Fibroblast of pulmonary artery (primary cell): ENCODE measurements around the gene LCOR.

ENCODE experiments used
- DNase-seq: peaks from one replicate; pipeline ENCODE4 v3.0.0-alpha.2; 2010; ENCODE audit warnings: low read depth
- H3K4me3 ChIP-seq: replicated peaks from 2 replicates; pipeline ENCODE4 v1.5.1; 2011; ENCODE audit warnings: low read depth, mild to moderate bottlenecking, control low read depth, low read length, moderate library complexity
- CTCF ChIP-seq: IDR thresholded peaks from 2 replicates; pipeline ENCODE4 v1.5.1; 2011; ENCODE audit warnings: mild to moderate bottlenecking, control low read depth, low read length, inconsistent platforms; ENCODE audit errors: missing control alignments

Gene LCOR

DNA sequence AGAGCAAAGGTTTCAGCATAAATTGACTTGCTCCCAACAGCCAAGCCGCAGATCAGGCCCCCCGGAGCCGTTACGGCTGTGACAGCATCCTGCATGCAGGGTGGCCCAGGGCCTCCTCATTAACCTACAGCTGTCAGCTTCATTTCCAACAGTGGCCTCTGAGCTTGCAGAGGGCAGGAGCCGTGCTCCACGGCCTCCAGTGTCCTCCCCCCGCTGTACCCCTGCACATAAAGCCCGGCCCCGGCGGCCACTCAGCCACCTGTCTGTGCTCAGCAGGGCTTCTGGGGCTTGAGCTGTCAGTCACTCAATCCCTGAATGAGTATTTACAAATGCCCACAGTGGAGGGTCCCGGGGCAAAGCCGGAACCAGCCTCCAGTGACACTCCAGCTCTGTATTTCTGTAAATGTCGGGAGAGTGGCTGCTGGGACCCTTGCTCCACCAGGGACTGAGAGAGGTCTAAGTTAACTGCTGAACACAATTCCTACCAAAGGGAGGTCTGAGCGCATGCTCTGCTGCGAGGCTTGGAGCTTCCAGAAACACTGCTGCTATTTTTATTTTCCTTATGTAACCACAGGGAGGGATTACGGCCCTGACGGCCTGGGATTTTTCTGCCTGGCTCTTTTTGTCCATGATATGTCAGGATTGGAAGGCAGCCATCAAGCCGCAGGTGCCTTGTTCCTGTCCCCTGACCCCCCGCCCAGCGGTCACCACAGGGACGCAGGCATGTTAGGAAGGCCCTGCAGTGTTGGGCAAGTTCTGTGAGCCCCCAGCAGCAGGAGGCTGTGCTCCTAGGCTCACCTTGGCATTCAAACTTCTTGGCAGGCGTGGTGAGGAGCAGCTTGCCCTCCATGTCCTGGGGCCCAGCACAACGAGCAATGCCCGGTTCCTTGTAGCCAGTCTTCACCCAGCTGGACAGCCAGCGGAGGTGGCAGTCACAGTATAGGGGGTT, 188.6 kb downstream of the LCOR start:
- no peak overlapping the region for H3K4me3 ChIP-seq
- TF ChIP-seq CTCF = no peak
- no peak for DNase-seq

GRCh38 chr10:97022616-97023015, 190.5 kb downstream of the LCOR start:
- DNase-seq = no peak
- TF ChIP-seq CTCF = no peak
- no peak overlapping the region for H3K4me3 ChIP-seq

DNA sequence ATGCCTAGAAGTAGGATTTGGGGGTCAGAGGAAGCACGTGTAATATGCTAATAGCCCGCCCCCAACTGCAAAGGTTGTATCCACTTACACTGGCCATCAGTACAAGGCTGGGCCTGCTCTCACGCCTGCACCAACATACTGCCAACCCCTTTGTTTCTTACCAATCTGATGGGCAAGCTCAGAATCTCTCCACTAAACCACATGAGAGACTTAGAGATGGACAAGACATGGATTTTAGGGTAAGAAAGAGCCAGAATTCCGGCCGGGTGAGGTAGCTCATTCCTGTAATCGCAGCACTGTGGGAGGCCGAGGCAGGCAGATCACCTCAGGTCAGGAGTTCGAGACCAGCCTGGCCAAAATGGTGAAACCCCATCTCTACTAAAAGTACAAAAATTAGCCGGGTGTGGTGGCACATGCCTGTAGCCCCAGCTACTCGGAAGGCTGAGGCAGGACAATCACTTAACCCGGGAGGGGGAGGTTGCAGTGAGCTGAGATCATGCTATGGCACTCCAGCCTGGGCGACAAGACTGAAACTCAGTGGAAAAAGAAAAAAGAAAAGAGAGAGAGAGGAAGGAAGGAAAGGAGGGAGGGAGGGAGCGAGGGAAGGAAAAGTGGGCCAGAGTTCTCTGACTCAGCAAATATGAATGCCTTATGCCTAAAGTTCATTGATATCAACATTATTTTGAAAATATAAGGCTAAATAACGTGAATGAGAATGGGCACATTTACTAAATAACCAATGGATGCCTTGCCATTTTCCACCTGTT, 191.5 kb downstream of the LCOR start:
- DNase-seq = peak; percentile 39
- no peak overlapping the region for H3K4me3 ChIP-seq
- TF ChIP-seq CTCF = no peak

GRCh38 chr10:97024168-97025073, 192.3 kb downstream of the LCOR start:
- peak; percentile 59 for DNase-seq
- H3K4me3 ChIP-seq = peak overlapping the region; percentile 24
- no peak for TF ChIP-seq CTCF

DNA sequence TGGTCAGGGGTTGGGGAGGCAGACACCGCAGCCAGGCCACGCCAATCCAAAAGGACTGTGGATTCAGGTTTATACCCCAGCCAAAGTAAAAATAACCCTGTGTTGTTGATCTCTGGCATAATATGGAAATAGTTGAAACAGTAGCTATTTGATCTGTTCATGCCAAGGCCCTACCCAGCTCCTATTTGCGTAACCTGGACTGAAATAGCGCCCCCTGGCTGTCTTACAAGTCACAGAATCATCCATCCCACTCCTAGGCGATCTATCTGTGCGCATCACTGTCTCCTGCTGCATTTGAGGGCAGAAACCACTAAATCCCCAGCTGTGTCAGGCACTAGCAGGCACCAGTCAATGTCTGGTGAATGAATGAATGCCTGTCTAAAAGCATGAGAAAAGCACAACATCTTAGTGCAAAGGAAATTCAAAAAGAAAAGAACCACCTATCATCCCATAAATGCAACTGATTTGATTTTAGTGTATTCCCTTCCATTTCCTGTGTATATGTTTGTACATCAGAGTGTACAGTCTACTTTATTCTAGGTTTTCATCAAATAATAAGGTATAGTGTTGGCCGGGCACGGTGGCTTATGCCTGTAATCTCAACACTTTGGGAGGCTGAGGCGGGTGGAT, 193.6 kb downstream of the LCOR start:
- TF ChIP-seq CTCF = peak; percentile 61
- no peak overlapping the region for H3K4me3 ChIP-seq
- peak; percentile 63 for DNase-seq
